ENCODE data around the gene NME2.

DNA sequence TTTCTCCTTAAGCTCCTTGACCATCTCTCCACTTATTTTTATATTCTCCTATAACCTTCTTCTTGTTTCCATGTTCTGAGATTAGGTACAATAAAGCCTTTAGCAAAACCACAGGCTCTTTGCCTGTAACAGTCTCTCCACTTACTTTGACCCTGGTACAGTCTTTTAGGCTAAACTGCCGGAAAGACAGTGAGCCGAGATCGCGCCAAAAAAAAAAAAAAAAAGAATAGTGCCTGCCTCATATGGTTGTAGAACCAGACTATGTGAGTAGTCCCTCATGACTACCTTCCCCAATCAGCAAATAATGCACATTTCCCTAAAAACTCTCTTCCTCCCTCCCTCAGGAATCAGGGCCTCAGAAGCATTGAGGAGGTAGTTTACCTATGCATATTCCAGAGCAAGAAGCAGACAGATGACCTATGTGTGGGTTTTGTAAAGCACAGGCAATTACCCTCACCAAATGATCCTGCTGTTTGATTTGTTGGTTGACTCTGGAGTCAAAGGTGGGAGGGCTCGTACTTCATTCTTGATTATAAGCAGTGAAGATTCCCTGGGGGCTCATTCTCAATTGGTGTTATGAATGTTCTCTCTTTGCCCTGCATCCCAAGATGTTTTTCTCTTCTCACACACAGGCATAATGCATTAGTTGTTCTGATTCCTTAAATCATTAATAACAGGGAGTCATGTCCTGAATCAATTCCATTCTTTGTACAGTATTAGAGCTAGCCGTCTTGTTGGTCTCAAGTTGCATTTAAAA is 21.8 kb upstream of the NME2 start:
- TF ChIP-seq, protein P1, sequence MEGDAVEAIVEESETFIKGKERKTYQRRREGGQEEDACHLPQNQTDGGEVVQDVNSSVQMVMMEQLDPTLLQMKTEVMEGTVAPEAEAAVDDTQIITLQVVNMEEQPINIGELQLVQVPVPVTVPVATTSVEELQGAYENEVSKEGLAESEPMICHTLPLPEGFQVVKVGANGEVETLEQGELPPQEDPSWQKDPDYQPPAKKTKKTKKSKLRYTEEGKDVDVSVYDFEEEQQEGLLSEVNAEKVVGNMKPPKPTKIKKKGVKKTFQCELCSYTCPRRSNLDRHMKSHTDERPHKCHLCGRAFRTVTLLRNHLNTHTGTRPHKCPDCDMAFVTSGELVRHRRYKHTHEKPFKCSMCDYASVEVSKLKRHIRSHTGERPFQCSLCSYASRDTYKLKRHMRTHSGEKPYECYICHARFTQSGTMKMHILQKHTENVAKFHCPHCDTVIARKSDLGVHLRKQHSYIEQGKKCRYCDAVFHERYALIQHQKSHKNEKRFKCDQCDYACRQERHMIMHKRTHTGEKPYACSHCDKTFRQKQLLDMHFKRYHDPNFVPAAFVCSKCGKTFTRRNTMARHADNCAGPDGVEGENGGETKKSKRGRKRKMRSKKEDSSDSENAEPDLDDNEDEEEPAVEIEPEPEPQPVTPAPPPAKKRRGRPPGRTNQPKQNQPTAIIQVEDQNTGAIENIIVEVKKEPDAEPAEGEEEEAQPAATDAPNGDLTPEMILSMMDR (IDR thresholded peaks at IDR 0.05): no peak
- TF ChIP-seq POLR2A (IDR thresholded peaks at IDR 0.05) (no peak), POLR2AphosphoS5 (IDR thresholded peaks at IDR 0.05; ENCODE audit: insufficient read depth in 1 of 2, low read depth in 1 of 2) (no peak)
